GM19025 (cell line): ENCODE data around the gene SRD5A1.

Experiments used
- ATAC-seq: cut with Tn5 transposase; IDR thresholded peaks from one replicate; pipeline ENCODE4 v1.9.1; 2021; ENCODE audit warnings: mild to moderate bottlenecking, low read depth, moderate library complexity; ENCODE audit not compliant: unreplicated experiment

The SRD5A1 gene

GRCh38 chr5:6680922-6681321 lies 47.7 kb downstream of the SRD5A1 start:
- ATAC-seq, result no peak

GRCh38 chr5:6681682-6682081 lies 48.4 kb downstream of the SRD5A1 start:
- ATAC-seq, result no peak

GRCh38 chr5:6682239-6682638 lies 49.0 kb downstream of the SRD5A1 start:
- ATAC-seq, result no peak

GRCh38 chr5:6683241-6683640 lies 50.0 kb downstream of the SRD5A1 start:
- no peak for ATAC-seq

- no peak for ATAC-seq
Measured at GRCh38 chr5:6684075-6684474, 50.8 kb downstream of the SRD5A1 start.

- no peak for ATAC-seq
Measured at GRCh38 chr5:6686501-6686900, 53.3 kb downstream of the SRD5A1 start.

- no peak for ATAC-seq
Measured at GRCh38 chr5:6686915-6687409, 53.7 kb downstream of the SRD5A1 start.

GRCh38 chr5:6687505-6687904 lies 54.3 kb downstream of the SRD5A1 start:
- no peak for ATAC-seq

GRCh38 chr5:6692906-6693305 lies 59.7 kb downstream of the SRD5A1 start:
- ATAC-seq, result no peak

GRCh38 chr5:6698696-6699095 lies 65.5 kb downstream of the SRD5A1 start:
- no peak for ATAC-seq

- no peak for ATAC-seq
Measured at GRCh38 chr5:6699357-6699756, 66.1 kb downstream of the SRD5A1 start.

- ATAC-seq, result no peak
Measured at GRCh38 chr5:6700074-6700684, 66.9 kb downstream of the SRD5A1 start.

GRCh38 chr5:6700685-6701355 lies 67.6 kb downstream of the SRD5A1 start:
- no peak for ATAC-seq

- ATAC-seq, result no peak
Measured at GRCh38 chr5:6701491-6701890, 68.3 kb downstream of the SRD5A1 start.

GRCh38 chr5:6702633-6703032 lies 69.4 kb downstream of the SRD5A1 start:
- ATAC-seq, result no peak

GRCh38 chr5:6703806-6704205 lies 70.6 kb downstream of the SRD5A1 start:
- ATAC-seq, result no peak

- ATAC-seq, result no peak
Measured at GRCh38 chr5:6704361-6704851, 71.2 kb downstream of the SRD5A1 start.

- ATAC-seq, result peak; percentile 63
Measured at GRCh38 chr5:6705088-6705487, 71.8 kb downstream of the SRD5A1 start.

GRCh38 chr5:6705959-6706358 lies 72.7 kb downstream of the SRD5A1 start:
- ATAC-seq, result no peak

- no peak for ATAC-seq
Measured at GRCh38 chr5:6707852-6708251, 74.6 kb downstream of the SRD5A1 start.

- no peak for ATAC-seq
Measured at GRCh38 chr5:6708814-6709213, 75.6 kb downstream of the SRD5A1 start.

- ATAC-seq, result no peak
Measured at GRCh38 chr5:6710070-6710469, 76.8 kb downstream of the SRD5A1 start.
